Lower leg skin (tissue), 4 donors: ENCODE measurements around the gene OPA3. TPM values are rescaled to one million over a fixed set of nuclear protein-coding genes. Genes with fewer than 3 reads are reported as not detected.

Experiments used
- DNase-seq, 2 donors: peaks; one replicate each; pipeline ENCODE4 v3.0.0-alpha.2; 2019; ENCODE audit warnings: low spot score in 2 of 2
- H3K4me3 ChIP-seq: fragments of 200-600 bp; sonication (generic); 2 replicates; pipeline ENCODE4 v1.5.1; 2017; ENCODE audit warnings: mild to moderate bottlenecking, low read depth; ENCODE audit not compliant: poor library complexity, severe bottlenecking
- CTCF ChIP-seq, 3 donors: fragments of 450-650 bp; IDR thresholded peaks; one replicate each; pipeline ENCODE4 v1.5.1; 2016; ENCODE audit warnings: antibody characterized with exemption in 3 of 3, mild to moderate bottlenecking in 3 of 3, moderate library complexity in 2 of 3
- POLR2A ChIP-seq, 2 donors: fragments of 450-650 bp; IDR thresholded peaks; one replicate each; pipeline ENCODE4 v1.6.1; 2016 to 2017; ENCODE audit warnings: antibody characterized with exemption in 2 of 2, mild to moderate bottlenecking in 1 of 2, moderate library complexity in 1 of 2
- WGBS, 2 donors: methylation state at CpG; one replicate each; pipeline ENCODE4 v1.1.5; 2018; 5-methylcytosine and 5-hydroxymethylcytosine counted together
- intact Hi-C: fragments of 100-400 bp; cut with DNase I; formaldehyde crosslinking; loops from one replicate; pipeline ENCODE4 v1.15.0; 2023; ENCODE audit warnings: low total_unique reads
- total RNA-seq, 4 donors: library from RNA; depleted of rRNA; stranded (reverse); fragments of >200 nt; gene quantifications; one replicate each; pipeline ENCODE4 v1.1.0, GENCODE V29; 2016

OPA3 gene
- total RNA-seq, 4 donors from 2014 or later: 4.4 to 15.7 (median 12.7) TPM

- WGBS, 2 donors: 66 to 72% methylated on average over 9 of the region's 9 CpGs
- H3K4me3 ChIP-seq: no peak overlapping the region
- intact Hi-C loops: loop anchor here (10.0 kb wide), 1 partner anchor 121 kb away; no protein-coding TSS in a partner anchor
- TF ChIP-seq CTCF (IDR thresholded peaks at IDR 0.05) (no peak), POLR2A (IDR thresholded peaks at IDR 0.05) (no peak)
- DNase-seq: peak; percentile 82 to 96
These were observed 60.9 kb downstream of the OPA3 start for GRCh38 chr19:45523642-45524256.

GRCh38 chr19:45522010-45522941, 62.3 kb downstream of the OPA3 start:
- intact Hi-C loops: loop anchor here (10.0 kb wide), 1 partner anchor 123 kb away; no protein-coding TSS in a partner anchor
- no peak for DNase-seq
- TF ChIP-seq POLR2A (IDR thresholded peaks at IDR 0.05) (no peak), CTCF (IDR thresholded peaks at IDR 0.05) (no peak)
- H3K4me3 ChIP-seq: no peak overlapping the region
- 87 to 89% methylated on average over 19 to 24 of the region's 24 CpGs for WGBS, 2 donors

GRCh38 chr19:45518469-45518826, 66.2 kb downstream of the OPA3 start:
- no peak for DNase-seq
- WGBS, 2 donors: 83 to 90% methylated on average over 7 of the region's 7 CpGs
- intact Hi-C loops: no loop called here
- no peak overlapping the region for H3K4me3 ChIP-seq
- TF ChIP-seq POLR2A (IDR thresholded peaks at IDR 0.05) (no peak), CTCF (IDR thresholded peaks at IDR 0.05) (no peak)

GRCh38 chr19:45517641-45518468, 66.7 kb downstream of the OPA3 start:
- TF ChIP-seq CTCF (IDR thresholded peaks at IDR 0.05) (no peak), POLR2A (IDR thresholded peaks at IDR 0.05) (no peak)
- intact Hi-C loops: no loop called here
- no peak for DNase-seq
- 89 to 90% methylated on average over 47 of the region's 50 CpGs for WGBS, 2 donors
- no peak overlapping the region for H3K4me3 ChIP-seq

GRCh38 chr19:45517238-45517637, 67.4 kb downstream of the OPA3 start:
- TF ChIP-seq POLR2A (IDR thresholded peaks at IDR 0.05) (no peak), CTCF (IDR thresholded peaks at IDR 0.05) (no peak)
- no peak overlapping the region for H3K4me3 ChIP-seq
- intact Hi-C loops: no loop called here
- WGBS, 2 donors: 65 to 72% methylated on average over 7 of the region's 7 CpGs
- DNase-seq: no peak
